GM21360 (cell line): ENCODE measurements around the gene SPACA7.

Experiments
- ATAC-seq: cut with Tn5 transposase; IDR thresholded peaks from one replicate; pipeline ENCODE4 v1.9.1; 2021; ENCODE audit warnings: mild to moderate bottlenecking, moderate library complexity; ENCODE audit not compliant: unreplicated experiment

Gene SPACA7

GRCh38 chr13:112462408-112462807, 86.3 kb downstream of the SPACA7 start:
- ATAC-seq: no peak

- ATAC-seq: no peak
Measured at GRCh38 chr13:112464720-112465119, 88.6 kb downstream of the SPACA7 start.

GRCh38 chr13:112465251-112466131, 89.3 kb downstream of the SPACA7 start:
- no peak for ATAC-seq

- ATAC-seq: no peak
Measured at GRCh38 chr13:112466132-112467058, 90.2 kb downstream of the SPACA7 start.

GRCh38 chr13:112467236-112467635, 91.1 kb downstream of the SPACA7 start:
- ATAC-seq: no peak

GRCh38 chr13:112468069-112468468, 91.9 kb downstream of the SPACA7 start:
- no peak for ATAC-seq

- ATAC-seq: no peak
Measured at GRCh38 chr13:112469071-112469745, 93.1 kb downstream of the SPACA7 start.

GRCh38 chr13:112473818-112474217, 97.7 kb downstream of the SPACA7 start:
- no peak for ATAC-seq

GRCh38 chr13:112474869-112475268, 98.7 kb downstream of the SPACA7 start:
- no peak for ATAC-seq

GRCh38 chr13:112475889-112476288, 99.7 kb downstream of the SPACA7 start:
- ATAC-seq: no peak

GRCh38 chr13:112477070-112477619, 101.0 kb downstream of the SPACA7 start:
- no peak for ATAC-seq

GRCh38 chr13:112479389-112479788, 103.2 kb downstream of the SPACA7 start:
- no peak for ATAC-seq

GRCh38 chr13:112481458-112481857, 105.3 kb downstream of the SPACA7 start:
- no peak for ATAC-seq

GRCh38 chr13:112483299-112483698, 107.1 kb downstream of the SPACA7 start:
- ATAC-seq: no peak
